ENCODE measurements around the gene HEATR5A.

DNA sequence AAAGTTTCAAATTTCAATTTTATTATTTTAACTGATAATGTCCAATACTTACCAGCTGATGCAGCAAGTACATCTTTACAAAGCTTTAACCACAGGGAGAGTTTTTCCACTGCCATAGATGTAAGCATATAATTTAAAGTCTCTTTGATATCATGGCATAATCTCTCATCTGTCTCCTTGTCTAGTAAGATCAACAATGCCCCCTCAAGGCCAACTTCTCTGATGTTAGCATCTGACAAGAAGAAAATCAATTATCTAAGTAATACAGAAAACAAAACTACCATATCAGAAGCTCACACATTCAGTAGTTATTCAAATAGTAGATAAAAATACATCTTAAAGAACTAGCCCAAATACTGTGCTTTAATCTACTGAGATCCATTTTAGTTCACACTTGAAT lies 94.2 kb downstream of the HEATR5A start:
- TF ChIP-seq, protein P1, sequence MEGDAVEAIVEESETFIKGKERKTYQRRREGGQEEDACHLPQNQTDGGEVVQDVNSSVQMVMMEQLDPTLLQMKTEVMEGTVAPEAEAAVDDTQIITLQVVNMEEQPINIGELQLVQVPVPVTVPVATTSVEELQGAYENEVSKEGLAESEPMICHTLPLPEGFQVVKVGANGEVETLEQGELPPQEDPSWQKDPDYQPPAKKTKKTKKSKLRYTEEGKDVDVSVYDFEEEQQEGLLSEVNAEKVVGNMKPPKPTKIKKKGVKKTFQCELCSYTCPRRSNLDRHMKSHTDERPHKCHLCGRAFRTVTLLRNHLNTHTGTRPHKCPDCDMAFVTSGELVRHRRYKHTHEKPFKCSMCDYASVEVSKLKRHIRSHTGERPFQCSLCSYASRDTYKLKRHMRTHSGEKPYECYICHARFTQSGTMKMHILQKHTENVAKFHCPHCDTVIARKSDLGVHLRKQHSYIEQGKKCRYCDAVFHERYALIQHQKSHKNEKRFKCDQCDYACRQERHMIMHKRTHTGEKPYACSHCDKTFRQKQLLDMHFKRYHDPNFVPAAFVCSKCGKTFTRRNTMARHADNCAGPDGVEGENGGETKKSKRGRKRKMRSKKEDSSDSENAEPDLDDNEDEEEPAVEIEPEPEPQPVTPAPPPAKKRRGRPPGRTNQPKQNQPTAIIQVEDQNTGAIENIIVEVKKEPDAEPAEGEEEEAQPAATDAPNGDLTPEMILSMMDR (IDR thresholded peaks at IDR 0.05): no peak
- no peak for TF ChIP-seq POLR2A (IDR thresholded peaks at IDR 0.05)
- TF ChIP-seq EP300 (IDR thresholded peaks at IDR 0.05): no peak

Measured in gastroesophageal sphincter (tissue), 3 donors.